Breast epithelium (tissue), 4 donors: Measurements from ENCODE around the gene SLC8B1. TPM values are rescaled to one million over a fixed set of nuclear protein-coding genes. Genes with fewer than 3 reads are reported as not detected.

Source experiments
- DNase-seq, 2 donors: peaks; one replicate each; pipeline ENCODE4 v3.0.0-alpha.2; 2019; ENCODE audit warnings: low spot score in 2 of 2
- H3K27ac ChIP-seq, 2 donors: fragments of 200-600 bp; sonication (generic) in 1 of 2; one replicate each; pipeline ENCODE4 v1.5.1; 2016 to 2019; ENCODE audit warnings: mild to moderate bottlenecking in 1 of 2
- H3K27me3 ChIP-seq, 2 donors: fragments of 200-600 bp; sonication (generic) in 1 of 2; one replicate each; pipeline versions ENCODE4 v1.5.1 to v1.6.0; 2017 to 2019; ENCODE audit warnings: control low read depth in 1 of 2, mild to moderate bottlenecking in 1 of 2
- H3K36me3 ChIP-seq: fragments of 200-600 bp; one replicate; pipeline ENCODE4 v1.5.1; 2019
- H3K4me1 ChIP-seq, 2 donors: fragments of 200-600 bp; sonication (generic); one replicate each; pipeline ENCODE4 v1.5.1; 2016 to 2019; ENCODE audit warnings: control low read depth in 1 of 2
- H3K4me3 ChIP-seq, 3 donors: fragments of 200-600 bp; sonication (generic); 1 replicate in 2 of 3; 2 replicates in 1 of 3; pipeline ENCODE4 v1.5.1; 2016 to 2019; ENCODE audit warnings: mild to moderate bottlenecking in 3 of 3, moderate library complexity in 2 of 3
- H3K9me3 ChIP-seq, 2 donors: fragments of 200-600 bp; sonication (generic) in 1 of 2; one replicate each; pipeline ENCODE4 v1.5.1; 2016 to 2019; ENCODE audit warnings: control low read depth in 1 of 2
- CTCF ChIP-seq, 3 donors: fragments of 450-650 bp; IDR thresholded peaks; one replicate each; pipeline ENCODE4 v1.5.1; 2016 to 2017; ENCODE audit warnings: antibody characterized with exemption in 3 of 3, mild to moderate bottlenecking in 3 of 3, moderate library complexity in 3 of 3
- POLR2A ChIP-seq: fragments of 450-650 bp; IDR thresholded peaks from one replicate; pipeline ENCODE4 v1.6.1; 2016; ENCODE audit warnings: antibody characterized with exemption, mild to moderate bottlenecking, moderate library complexity
- POLR2AphosphoS5 ChIP-seq, 3 donors: sonication (generic); formaldehyde crosslinking; IDR thresholded peaks; one replicate each; pipeline ENCODE4 v1.6.1; 2017; ENCODE audit warnings: antibody characterized with exemption in 3 of 3
- intact Hi-C: fragments of 100-400 bp; cut with DNase I; formaldehyde crosslinking; loops from one replicate; pipeline ENCODE4 v1.15.1; 2023; ENCODE audit warnings: low total_unique reads
- total RNA-seq, 3 donors: library from RNA; depleted of rRNA; stranded (reverse); fragments of >200 nt; gene quantifications; one replicate each; pipeline ENCODE4 v1.1.0, GENCODE V29; 2016

SLC8B1 gene
- total RNA-seq, 3 donors from 2014 or later = 32.6 to 36.1 (median 35.4) TPM

- no peak overlapping the region for H3K4me3 ChIP-seq
- DNase-seq = no peak
- peaks cover 7 to 10% of the 10 kb centered on the region in 2 donors for H3K4me1 ChIP-seq
- H3K36me3 ChIP-seq = peaks cover under 1% of the 10 kb centered on the region
- TF ChIP-seq CTCF (IDR thresholded peaks at IDR 0.05) (no peak), POLR2AphosphoS5 (IDR thresholded peaks at IDR 0.05) (no peak), POLR2A (no peak)
- intact Hi-C loops = no loop called here
- H3K27ac ChIP-seq = no peak overlapping the region
- no peaks in the 10 kb centered on the region for H3K27me3 ChIP-seq
- H3K9me3 ChIP-seq = no peaks in the 10 kb centered on the region
These were observed 32.4 kb downstream of the SLC8B1 start for GRCh38 chr12:113302466-113302865.

GRCh38 chr12:113301811-113302210 is 33.1 kb downstream of the SLC8B1 start:
- Histone ChIP-seq H3K4me1 (peaks cover 7 to 10% of the 10 kb centered on the region in 2 donors), H3K27me3 (no peaks in the 10 kb centered on the region), H3K36me3 (no peaks in the 10 kb centered on the region), H3K9me3 (no peaks in the 10 kb centered on the region), H3K4me3 (no peak overlapping the region), H3K27ac (no peak overlapping the region)
- intact Hi-C loops = loop anchor here (1.0 kb wide), 1 partner anchor 34 kb away; no protein-coding TSS in a partner anchor
- no peak for DNase-seq
- TF ChIP-seq POLR2A (no peak), CTCF (IDR thresholded peaks at IDR 0.05) (no peak), POLR2AphosphoS5 (IDR thresholded peaks at IDR 0.05) (no peak)

- Histone ChIP-seq H3K9me3 (no peaks in the 10 kb centered on the region), H3K4me1 (peaks cover 7 to 10% of the 10 kb centered on the region in 2 donors), H3K27me3 (no peaks in the 10 kb centered on the region), H3K4me3 (no peak overlapping the region), H3K36me3 (peaks cover 2% of the 10 kb centered on the region), H3K27ac (peak overlapping the region; percentile 59 to 87)
- DNase-seq = peak; percentile 66 to 72
- TF ChIP-seq POLR2AphosphoS5 (IDR thresholded peaks at IDR 0.05) = peak in 1 of 3 donors; percentile 48
- no peak for TF ChIP-seq CTCF (IDR thresholded peaks at IDR 0.05)
- TF ChIP-seq POLR2A = no peak
- intact Hi-C loops = loop anchor here (10.0 kb wide), 1 partner anchor 655 kb away; no protein-coding TSS in a partner anchor
These were observed 35.2 kb downstream of the SLC8B1 start for GRCh38 chr12:113299619-113300237.

- Histone ChIP-seq H3K4me1 (peaks cover 7 to 10% of the 10 kb centered on the region in 2 donors), H3K36me3 (peaks cover 5% of the 10 kb centered on the region), H3K4me3 (no peak overlapping the region), H3K9me3 (no peaks in the 10 kb centered on the region), H3K27me3 (no peaks in the 10 kb centered on the region), H3K27ac (peak overlapping the region; percentile 59 to 87)
- TF ChIP-seq CTCF (IDR thresholded peaks at IDR 0.05) (peak in 1 of 3 donors; percentile 12), POLR2AphosphoS5 (IDR thresholded peaks at IDR 0.05) (no peak)
- intact Hi-C loops = loop anchor here (10.0 kb wide), 1 partner anchor 656 kb away; no protein-coding TSS in a partner anchor
- DNase-seq = peak in 1 of 2 donors; percentile 49
These were observed 35.9 kb downstream of the SLC8B1 start for GRCh38 chr12:113298861-113299545.

- DNase-seq = no peak
- H3K27me3 ChIP-seq = no peaks in the 10 kb centered on the region
- no peaks in the 10 kb centered on the region for H3K9me3 ChIP-seq
- peaks cover 7 to 10% of the 10 kb centered on the region in 2 donors for H3K4me1 ChIP-seq
- intact Hi-C loops = loop anchor here (10.0 kb wide), 1 partner anchor 656 kb away; no protein-coding TSS in a partner anchor
- H3K27ac ChIP-seq = peak overlapping the region; percentile 59 to 87
- TF ChIP-seq POLR2A (no peak), POLR2AphosphoS5 (IDR thresholded peaks at IDR 0.05) (no peak), CTCF (IDR thresholded peaks at IDR 0.05) (no peak)
- H3K36me3 ChIP-seq = peaks cover 6% of the 10 kb centered on the region
- H3K4me3 ChIP-seq = no peak overlapping the region
These were observed 36.5 kb downstream of the SLC8B1 start for GRCh38 chr12:113298472-113298817.
